SK-N-MC (cell line): ENCODE measurements around the gene THOP1.

Experiments
- DNase-seq: peaks from one replicate; pipeline ENCODE4 v3.0.0-alpha.2; 2011; ENCODE audit warnings: low read depth, low spot score
- H3K27ac ChIP-seq: fragments of 200-600 bp; sonication (generic); 2 replicates; pipeline ENCODE4 v1.5.1; 2016; ENCODE audit warnings: mixed run types
- H3K36me3 ChIP-seq: fragments of 200-600 bp; sonication (generic); 2 replicates; pipeline ENCODE4 v1.6.1; 2017; ENCODE audit warnings: antibody characterized with exemption, low read length, mixed read lengths; ENCODE audit not compliant: insufficient read depth
- H3K4me3 ChIP-seq: fragments of 200-600 bp; sonication (generic); 2 replicates; pipeline ENCODE4 v1.5.1; 2016
- H3K9ac ChIP-seq: fragments of 200-600 bp; sonication (generic); 2 replicates; pipeline ENCODE4 v1.8.0; 2017; ENCODE audit warnings: mixed run types, mixed read lengths; ENCODE audit not compliant: insufficient read length
- H3K9me3 ChIP-seq: fragments of 200-600 bp; sonication (generic); 2 replicates; pipeline ENCODE4 v1.6.1; 2017; ENCODE audit warnings: low read depth, mild to moderate bottlenecking, antibody characterized with exemption, low read length, moderate library complexity, mixed read lengths
- EZH2 ChIP-seq: fragments of 200-600 bp; sonication (generic); IDR thresholded peaks from one replicate; pipeline ENCODE4 v1.6.1; 2017; ENCODE audit warnings: antibody characterized with exemption
- FOXP2 ChIP-seq: optimal IDR thresholded peaks from 2 replicates; pipeline ENCODE3; 2011; ENCODE audit warnings: mild to moderate bottlenecking, moderate library complexity; ENCODE audit not compliant: insufficient read depth; ENCODE audit errors: extremely low read length, control extremely low read depth
- POLR2AphosphoS5 ChIP-seq: IDR thresholded peaks from 2 replicates; pipeline ENCODE4 v1.6.1; 2012; ENCODE audit warnings: mild to moderate bottlenecking, low read depth, low read length, borderline replicate concordance

Gene THOP1

GRCh38 chr19:2807379-2808128 is 22.3 kb downstream of the THOP1 start:
- peaks cover 47% of the 10 kb centered on the region for H3K36me3 ChIP-seq
- no peak overlapping the region for H3K9ac ChIP-seq
- TF ChIP-seq EZH2 (no peak), FOXP2 (no peak), POLR2AphosphoS5 (no peak)
- DNase-seq = no peak
- H3K9me3 ChIP-seq = no peaks in the 10 kb centered on the region
- no peak overlapping the region for H3K27ac ChIP-seq
- no peak overlapping the region for H3K4me3 ChIP-seq

DNA sequence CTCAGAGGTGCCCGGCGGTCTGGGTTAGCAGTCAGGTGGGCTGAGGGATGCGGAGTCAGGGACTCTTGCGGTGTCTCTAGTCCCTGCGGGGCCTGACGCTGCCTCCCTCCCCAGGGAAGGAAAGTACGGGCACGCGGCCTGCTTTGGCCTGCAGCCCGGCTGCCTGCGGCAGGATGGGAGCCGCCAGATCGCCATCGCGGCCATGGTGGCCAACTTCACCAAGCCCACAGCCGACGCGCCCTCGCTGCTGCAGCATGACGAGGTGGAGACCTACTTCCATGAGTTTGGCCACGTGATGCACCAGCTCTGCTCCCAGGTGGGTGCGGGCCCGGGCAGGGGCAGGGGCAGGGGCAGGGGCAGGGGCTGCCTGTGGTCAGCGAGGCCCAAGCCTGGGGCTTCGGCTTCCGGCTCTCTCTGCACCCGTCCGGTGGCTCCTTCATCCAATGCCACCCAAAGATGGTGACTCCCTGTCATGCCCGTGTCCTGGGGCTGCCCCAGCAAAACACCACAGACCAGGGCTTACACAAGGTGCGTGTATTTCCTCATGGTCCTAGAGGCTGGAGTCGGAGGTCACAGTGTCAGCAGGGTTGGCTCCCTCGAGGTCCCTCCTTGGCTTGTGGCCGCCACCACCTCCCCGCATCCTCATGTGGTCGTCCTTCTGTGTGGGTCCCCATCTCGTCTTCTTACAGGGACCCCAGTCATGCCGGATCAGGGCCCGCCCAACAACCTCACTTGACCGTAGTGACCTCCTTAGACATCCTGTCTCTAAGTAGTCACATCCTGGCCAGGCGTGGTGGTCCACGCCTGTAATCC is 23.0 kb downstream of the THOP1 start:
- Histone ChIP-seq H3K27ac (no peak overlapping the region), H3K4me3 (no peak overlapping the region), H3K36me3 (peaks cover 47% of the 10 kb centered on the region), H3K9ac (no peak overlapping the region), H3K9me3 (no peaks in the 10 kb centered on the region)
- TF ChIP-seq EZH2 = no peak
- no peak for DNase-seq

DNA sequence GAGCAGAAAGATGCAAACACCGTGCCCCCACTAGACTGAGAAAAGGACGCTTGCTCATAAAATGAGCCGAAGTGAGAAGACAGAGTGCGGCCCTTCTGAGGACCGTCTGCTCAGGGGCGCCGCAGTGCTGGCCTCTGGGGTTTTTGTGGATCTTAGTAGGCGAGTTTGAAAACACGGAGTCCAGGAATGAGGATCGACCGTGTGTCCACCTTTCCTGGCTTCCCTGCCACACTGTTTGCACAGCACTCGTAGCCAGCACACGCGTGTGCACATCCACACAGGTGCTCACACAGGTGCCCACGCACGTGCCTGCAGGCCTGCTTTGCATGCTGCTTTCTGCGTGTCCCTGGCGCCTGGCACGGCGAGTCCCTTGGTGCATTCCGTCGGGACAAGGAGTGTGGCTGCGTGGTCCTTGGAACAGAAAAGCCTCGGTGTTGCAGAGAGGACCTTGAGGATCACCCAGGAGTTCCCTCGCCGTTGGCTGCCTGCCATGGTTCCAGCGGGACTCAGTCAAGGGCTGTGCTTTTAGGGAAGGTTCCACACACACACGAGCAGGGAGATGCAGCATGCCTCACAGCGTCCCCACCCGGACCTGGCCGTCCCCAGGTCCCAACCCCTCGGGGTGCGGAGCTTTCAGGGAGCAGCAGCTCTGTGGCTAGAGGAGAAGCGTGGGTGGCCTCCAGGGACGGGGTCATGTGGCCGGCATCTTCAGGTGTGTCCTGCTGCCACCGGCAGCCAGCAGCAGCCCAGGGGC is 24.3 kb downstream of the THOP1 start:
- no peak overlapping the region for H3K4me3 ChIP-seq
- peaks cover 47% of the 10 kb centered on the region for H3K36me3 ChIP-seq
- no peak overlapping the region for H3K9ac ChIP-seq
- H3K9me3 ChIP-seq = no peaks in the 10 kb centered on the region
- TF ChIP-seq POLR2AphosphoS5 = no peak
- TF ChIP-seq EZH2 = no peak
- TF ChIP-seq FOXP2 = no peak
- DNase-seq = no peak
- H3K27ac ChIP-seq = no peak overlapping the region

DNA sequence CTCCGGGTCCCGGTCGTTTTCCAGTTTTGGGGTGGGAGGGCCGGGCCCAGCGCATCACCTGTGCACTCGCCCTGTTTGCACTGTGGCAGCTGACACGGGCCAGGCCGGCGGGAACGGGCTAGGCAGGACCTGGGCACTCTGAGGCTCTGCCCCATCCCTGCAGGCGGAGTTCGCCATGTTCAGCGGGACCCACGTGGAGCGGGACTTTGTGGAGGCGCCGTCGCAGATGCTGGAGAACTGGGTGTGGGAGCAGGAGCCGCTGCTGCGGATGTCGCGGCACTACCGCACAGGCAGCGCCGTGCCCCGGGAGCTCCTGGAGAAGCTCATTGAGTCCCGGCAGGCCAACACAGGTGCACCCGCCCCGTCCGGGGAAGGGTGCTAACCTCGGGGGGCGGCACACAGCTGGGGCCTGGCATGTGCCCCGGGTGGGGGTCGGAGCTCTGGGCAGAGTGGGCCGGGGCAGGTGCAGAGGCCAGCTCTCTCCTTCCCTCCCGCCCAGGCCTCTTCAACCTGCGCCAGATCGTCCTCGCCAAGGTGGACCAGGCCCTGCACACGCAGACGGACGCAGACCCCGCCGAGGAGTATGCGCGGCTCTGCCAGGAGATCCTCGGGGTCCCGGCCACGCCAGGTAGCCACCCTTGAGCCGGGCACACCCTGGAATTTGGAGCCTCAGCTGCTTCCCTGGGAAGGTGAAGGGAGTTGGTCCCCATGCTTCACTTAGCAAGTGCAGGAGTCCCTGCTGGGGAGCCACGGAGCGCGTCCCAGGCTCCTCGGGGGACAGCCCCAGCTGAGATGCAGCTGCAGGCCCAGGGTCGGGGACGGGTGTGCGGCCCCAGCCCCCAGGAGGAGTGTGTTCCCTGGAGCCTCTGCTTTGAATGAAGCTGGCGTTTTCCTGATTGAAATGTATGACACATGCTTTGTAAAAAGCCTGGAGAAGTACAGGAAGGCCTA is 25.1 kb downstream of the THOP1 start:
- H3K9ac ChIP-seq = no peak overlapping the region
- peaks cover 39% of the 10 kb centered on the region for H3K36me3 ChIP-seq
- no peak for DNase-seq
- no peak overlapping the region for H3K27ac ChIP-seq
- no peaks in the 10 kb centered on the region for H3K9me3 ChIP-seq
- TF ChIP-seq EZH2 (no peak), FOXP2 (no peak), POLR2AphosphoS5 (no peak)
- no peak overlapping the region for H3K4me3 ChIP-seq

DNA sequence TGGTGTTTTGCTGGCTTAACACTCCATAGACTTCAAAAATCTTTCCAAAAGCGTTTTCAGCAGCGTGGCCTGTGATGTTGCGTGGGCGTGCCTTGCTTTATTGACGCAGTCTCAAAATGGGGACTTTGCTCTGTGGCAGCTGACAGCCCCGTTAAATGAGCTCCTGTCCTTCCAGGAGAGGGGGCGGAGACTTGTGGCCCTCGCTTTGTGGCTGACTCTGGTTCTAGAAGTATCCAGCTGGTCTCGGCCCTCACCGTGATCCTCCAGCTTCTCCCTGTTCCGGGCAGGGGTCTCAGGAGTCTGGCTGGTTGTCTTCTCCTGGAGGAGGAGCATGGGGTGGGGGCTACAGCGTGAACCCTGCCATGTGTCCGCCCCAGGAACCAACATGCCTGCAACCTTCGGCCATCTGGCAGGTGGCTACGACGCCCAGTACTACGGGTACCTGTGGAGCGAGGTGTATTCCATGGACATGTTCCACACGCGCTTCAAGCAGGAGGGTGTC is 26.0 kb downstream of the THOP1 start:
- Histone ChIP-seq H3K9me3 (no peaks in the 10 kb centered on the region), H3K9ac (no peak overlapping the region), H3K36me3 (peaks cover 34% of the 10 kb centered on the region; the same call in 1 of the 2 replicates), H3K4me3 (no peak overlapping the region), H3K27ac (no peak overlapping the region)
- TF ChIP-seq EZH2 (no peak), POLR2AphosphoS5 (no peak), FOXP2 (no peak)
- no peak for DNase-seq

- DNase-seq = no peak
- H3K36me3 ChIP-seq = peaks cover 28% of the 10 kb centered on the region; the same call in 1 of the 2 replicates
- H3K27ac ChIP-seq = no peak overlapping the region
- no peaks in the 10 kb centered on the region for H3K9me3 ChIP-seq
- no peak overlapping the region for H3K9ac ChIP-seq
- TF ChIP-seq EZH2 (no peak), FOXP2 (no peak), POLR2AphosphoS5 (no peak; the same call in 1 of the 2 replicates)
- no peak overlapping the region for H3K4me3 ChIP-seq
Observed at GRCh38 chr19:2811735-2812413, 26.6 kb downstream of the THOP1 start.
